ENCODE measurements around the gene PLAC1. TPM values are rescaled to one million over a fixed set of nuclear protein-coding genes. Genes with fewer than 3 reads are reported as not detected.

The PLAC1 gene
- total RNA-seq, 2 donors from 2014 or later, result not detected

GRCh38 chrX:134633832-134634231 lies 24.4 kb downstream of the PLAC1 start:
- ATAC-seq (ENCODE audit: insufficient number of reproducible peaks, low FRiP score, low read depth), result no peak
- no peak for TF ChIP-seq CTCF (IDR thresholded peaks at IDR 0.05)
- no peaks in the 10 kb centered on the region for H3K4me1 ChIP-seq (ENCODE audit: control insufficient read depth in 1 of 2, low read depth in 2 of 2)
- H3K4me3 ChIP-seq, result no peak overlapping the region
- H3K27ac ChIP-seq, result no peak overlapping the region
- H3K36me3 ChIP-seq, result no peaks in the 10 kb centered on the region
- H3K9me3 ChIP-seq, result no peaks in the 10 kb centered on the region
- no peak for DNase-seq (ENCODE audit: low spot score)
- H3K27me3 ChIP-seq (replicated peaks; ENCODE audit: insufficient read depth), result no peaks in the 10 kb centered on the region

DNA sequence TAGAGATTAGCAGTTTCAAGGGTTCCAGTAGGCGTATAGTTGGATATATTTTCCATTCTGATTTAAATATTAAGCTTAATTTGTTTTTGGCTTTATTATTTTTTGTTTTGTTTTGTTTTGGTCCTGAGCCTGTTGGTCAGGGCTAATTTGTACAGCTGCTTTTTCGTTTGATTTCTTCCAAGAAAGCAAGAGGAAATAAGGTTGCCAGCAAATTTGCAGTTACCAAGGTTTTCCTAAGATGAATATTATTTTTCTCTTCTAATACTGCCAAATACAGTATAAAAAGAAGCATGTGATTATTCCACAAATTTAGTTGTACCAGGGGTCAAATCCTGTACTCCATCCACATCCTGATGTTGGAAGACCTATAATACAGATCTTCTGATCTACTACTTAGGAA lies 24.9 kb downstream of the PLAC1 start:
- Histone ChIP-seq H3K36me3 (no peaks in the 10 kb centered on the region), H3K9me3 (no peaks in the 10 kb centered on the region), H3K4me1 (ENCODE audit: control insufficient read depth in 1 of 2, low read depth in 2 of 2) (no peaks in the 10 kb centered on the region), H3K4me3 (no peak overlapping the region), H3K27ac (no peak overlapping the region), H3K27me3 (replicated peaks; ENCODE audit: insufficient read depth) (no peaks in the 10 kb centered on the region)
- TF ChIP-seq CTCF (IDR thresholded peaks at IDR 0.05), result no peak
- DNase-seq (ENCODE audit: low spot score) (no peak), ATAC-seq (ENCODE audit: insufficient number of reproducible peaks, low FRiP score, low read depth) (no peak)

DNA sequence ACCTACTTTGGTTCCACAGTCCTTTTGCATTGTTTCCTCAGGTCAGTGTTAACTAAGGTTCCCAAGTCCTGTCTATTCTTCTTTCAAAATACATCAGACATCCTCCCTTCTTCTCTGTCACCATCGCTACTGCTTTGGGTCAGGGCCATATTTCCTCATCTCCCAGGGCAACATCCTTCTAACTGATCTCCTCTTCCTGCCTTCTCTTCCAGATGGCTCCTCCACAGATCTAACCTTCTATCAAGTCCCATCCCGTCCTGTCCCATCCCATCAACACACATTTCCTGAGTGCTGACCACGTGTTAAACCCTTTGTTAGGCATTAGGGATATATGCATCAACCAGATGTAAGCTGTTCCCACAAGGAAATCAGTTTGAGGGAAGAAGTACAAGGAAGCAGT lies 25.9 kb downstream of the PLAC1 start:
- H3K4me1 ChIP-seq (ENCODE audit: control insufficient read depth in 1 of 2, low read depth in 2 of 2), result no peaks in the 10 kb centered on the region
- no peak for DNase-seq (ENCODE audit: low spot score)
- H3K27me3 ChIP-seq (replicated peaks; ENCODE audit: insufficient read depth), result no peaks in the 10 kb centered on the region
- H3K27ac ChIP-seq, result no peak overlapping the region
- H3K4me3 ChIP-seq, result no peak overlapping the region
- no peaks in the 10 kb centered on the region for H3K36me3 ChIP-seq
- H3K9me3 ChIP-seq, result no peaks in the 10 kb centered on the region
- TF ChIP-seq CTCF (IDR thresholded peaks at IDR 0.05), result no peak
- ATAC-seq (ENCODE audit: insufficient number of reproducible peaks, low FRiP score, low read depth), result no peak

DNA sequence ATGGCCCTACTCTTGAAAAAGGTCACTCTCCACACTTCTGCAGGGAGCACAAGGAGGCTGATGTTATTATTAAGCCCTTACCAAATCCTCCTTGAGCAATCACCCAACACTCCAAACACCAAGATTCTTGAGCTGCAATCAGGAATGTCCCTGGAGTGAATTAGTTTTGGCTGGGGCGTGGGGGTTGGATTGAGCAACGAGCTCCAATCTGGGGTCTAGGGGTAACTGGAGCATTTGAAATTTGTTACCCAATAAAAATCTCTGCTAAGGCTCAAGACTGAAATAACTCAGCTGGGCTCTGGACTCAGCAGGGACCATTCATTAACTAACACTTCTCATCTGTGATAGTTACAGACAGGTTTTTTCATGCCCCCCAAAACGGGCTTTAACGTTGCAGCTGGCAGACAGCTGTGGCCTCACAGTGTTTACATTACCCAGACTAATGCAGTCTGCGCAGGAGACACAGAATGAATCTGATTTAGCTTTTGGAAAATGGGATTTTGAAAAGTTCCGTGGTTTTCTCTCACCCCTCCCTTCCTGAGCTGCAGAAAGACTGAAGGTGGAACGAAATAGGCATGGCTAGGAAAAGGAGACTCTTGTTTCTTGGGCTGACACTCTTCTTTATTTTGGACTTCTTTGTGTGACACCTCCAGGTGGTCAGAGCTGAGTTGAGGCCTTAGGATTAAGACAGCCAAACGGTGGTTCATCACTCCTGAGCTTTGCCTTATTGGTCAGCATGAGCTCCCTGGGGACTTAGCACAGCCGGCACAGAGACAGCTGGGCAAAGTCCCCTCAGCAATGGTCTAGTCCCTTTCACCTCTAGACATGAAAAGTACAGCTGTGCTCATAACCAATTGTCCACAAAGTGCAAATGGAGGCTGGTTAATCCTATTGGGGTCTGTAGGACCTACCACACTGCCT lies 26.6 kb downstream of the PLAC1 start:
- DNase-seq (ENCODE audit: low spot score) (no peak), ATAC-seq (ENCODE audit: insufficient number of reproducible peaks, low FRiP score, low read depth) (no peak)
- Histone ChIP-seq H3K36me3 (no peaks in the 10 kb centered on the region), H3K27me3 (replicated peaks; ENCODE audit: insufficient read depth) (no peaks in the 10 kb centered on the region), H3K9me3 (no peaks in the 10 kb centered on the region), H3K4me1 (ENCODE audit: control insufficient read depth in 1 of 2, low read depth in 2 of 2) (no peaks in the 10 kb centered on the region), H3K27ac (no peak overlapping the region), H3K4me3 (no peak overlapping the region)
- TF ChIP-seq CTCF (IDR thresholded peaks at IDR 0.05), result no peak

DNA sequence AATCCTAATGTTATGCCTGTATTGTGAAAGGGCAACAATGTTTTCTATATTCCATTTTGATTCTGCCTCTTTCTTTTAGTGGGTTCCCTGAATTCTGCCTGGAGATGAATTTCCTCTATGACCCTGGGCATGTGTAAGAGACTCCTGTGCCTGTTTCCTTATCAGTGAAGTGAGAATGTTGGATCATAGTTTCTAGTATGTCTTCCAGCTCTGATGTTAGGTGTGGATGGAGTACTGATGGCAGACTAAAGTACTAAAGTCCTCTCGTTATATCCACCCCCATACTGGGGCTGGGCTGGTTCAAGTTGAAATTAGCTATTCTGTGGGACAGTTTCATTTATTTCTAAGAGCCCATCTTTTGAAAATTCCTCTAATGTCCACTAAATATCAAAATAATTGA lies 29.6 kb downstream of the PLAC1 start:
- DNase-seq (ENCODE audit: low spot score), result no peak
- Histone ChIP-seq H3K4me3 (no peak overlapping the region), H3K4me1 (ENCODE audit: control insufficient read depth in 1 of 2, low read depth in 2 of 2) (peaks cover 0 to 9% of the 10 kb centered on the region in 2 donors), H3K36me3 (no peaks in the 10 kb centered on the region), H3K27me3 (replicated peaks; ENCODE audit: insufficient read depth) (no peaks in the 10 kb centered on the region), H3K9me3 (no peaks in the 10 kb centered on the region), H3K27ac (no peak overlapping the region)
- no peak for TF ChIP-seq CTCF (IDR thresholded peaks at IDR 0.05)
- ATAC-seq (ENCODE audit: insufficient number of reproducible peaks, low FRiP score, low read depth), result no peak
